ENCODE measurements around the gene ZEB2. TPM values are rescaled to one million over a fixed set of nuclear protein-coding genes. Genes with fewer than 3 reads are reported as not detected.
A peak's percentile ranks its signal among the peaks of the same experiment; 100 is the strongest.

ZEB2 gene
- total and polyA plus RNA-seq, 2 of the 13 experiments (the other 11 are each of a cell fraction or from before 2014, with no cell fraction given): 0.07 TPM; not detected in 1

- TF ChIP-seq NFAT5 (CRISPR knock-in tag; IDR thresholded peaks at IDR 0.05) (no peak), AKNA (CRISPR knock-in tag; IDR thresholded peaks at IDR 0.05; ENCODE audit: borderline replicate concordance) (no peak), BCL6 (CRISPR knock-in tag; IDR thresholded peaks at IDR 0.05) (0 out of 2 replicates have a peak, but pooled peaks have one; percentile 26), GABPA (IDR thresholded peaks at IDR 0.05; ENCODE audit: low read depth, low read length) (no peak), GABPA (CRISPR knock-in tag; IDR thresholded peaks at IDR 0.05; ENCODE audit: low read depth) (no peak), ZBTB25 (CRISPR knock-in tag; IDR thresholded peaks at IDR 0.05) (no peak), SSRP1 (CRISPR knock-in tag; IDR thresholded peaks at IDR 0.05) (no peak), CTCF (CRISPR knock-in tag; IDR thresholded peaks at IDR 0.05) (no peak), GPN1 (CRISPR knock-in tag; IDR thresholded peaks at IDR 0.05; ENCODE audit: borderline replicate concordance) (no peak), MEF2D (CRISPR knock-in tag; IDR thresholded peaks at IDR 0.05) (no peak), SMARCE1 (IDR thresholded peaks at IDR 0.05; ENCODE audit: borderline replicate concordance) (no peak), TGIF2 (CRISPR knock-in tag; IDR thresholded peaks at IDR 0.05) (no peak), PHF21A (CRISPR knock-in tag; IDR thresholded peaks at IDR 0.05) (no peak), MAX (IDR thresholded peaks at IDR 0.05) (0 out of 2 replicates have a peak, but pooled peaks have one; percentile 18), ZNF296 (CRISPR knock-in tag; conservative IDR thresholded peaks at IDR 0.05) (no peak), ELF4 (CRISPR knock-in tag; IDR thresholded peaks at IDR 0.05; ENCODE audit: borderline replicate concordance) (no peak), HMG20A (CRISPR knock-in tag; IDR thresholded peaks at IDR 0.05; ENCODE audit: borderline replicate concordance) (peak; percentile 56; the same call in 1 of the 2 replicates), ZNF891 (CRISPR knock-in tag; IDR thresholded peaks at IDR 0.05) (no peak)
Measured at GRCh38 chr2:144370937-144371584, 148.9 kb downstream of the ZEB2 start (continued).

Data from HepG2 (cell line).